Measurements from ENCODE around the gene THSD1.
"Not testable (repeated sequence)": the region's sequence is repeated elsewhere in the genome, so short reads cannot be mapped to it uniquely, and the experiment has no call there.

Gene THSD1

DNA sequence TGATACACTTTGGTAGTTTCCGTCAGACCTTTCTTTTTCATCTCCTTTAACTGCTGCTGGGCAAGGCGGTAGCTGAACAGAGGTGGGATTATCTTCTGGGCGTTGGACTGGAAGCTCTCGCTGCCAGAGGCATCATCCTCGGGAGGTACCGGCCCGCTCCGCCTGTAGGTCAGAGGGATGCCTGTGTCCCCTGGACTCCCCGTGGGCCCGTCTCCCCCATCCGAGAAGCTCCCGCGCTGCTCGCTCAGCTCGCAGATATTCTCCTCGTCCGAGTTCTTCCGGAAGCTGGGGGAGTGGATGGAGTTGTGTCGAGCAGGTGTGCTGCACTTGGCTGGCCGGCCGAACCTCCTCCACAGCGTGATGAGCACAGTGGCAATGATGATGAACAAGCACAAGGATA, 27.7 kb downstream of the THSD1 start:
- H3K4me1 ChIP-seq (ENCODE audit: control insufficient read depth in 1 of 2, insufficient read depth in 2 of 2, low read length in 2 of 2), result no peaks in the 10 kb centered on the region
- no peaks in the 10 kb centered on the region for H3K9me3 ChIP-seq (ENCODE audit: control insufficient read depth in 1 of 2, low read length in 2 of 2)
- no peak overlapping the region for H3K27ac ChIP-seq (ENCODE audit: low read length)
- H3K36me3 ChIP-seq (ENCODE audit: control insufficient read depth in 1 of 2, insufficient read depth in 2 of 2, low read length in 2 of 2), result peaks cover 0 to 9% of the 10 kb centered on the region in 2 donors
- no peaks in the 10 kb centered on the region for H3K27me3 ChIP-seq (ENCODE audit: low read depth, low read length)
- H3K4me3 ChIP-seq (ENCODE audit: low read depth in 1 of 2, low read length in 2 of 2), result no peak overlapping the region

DNA sequence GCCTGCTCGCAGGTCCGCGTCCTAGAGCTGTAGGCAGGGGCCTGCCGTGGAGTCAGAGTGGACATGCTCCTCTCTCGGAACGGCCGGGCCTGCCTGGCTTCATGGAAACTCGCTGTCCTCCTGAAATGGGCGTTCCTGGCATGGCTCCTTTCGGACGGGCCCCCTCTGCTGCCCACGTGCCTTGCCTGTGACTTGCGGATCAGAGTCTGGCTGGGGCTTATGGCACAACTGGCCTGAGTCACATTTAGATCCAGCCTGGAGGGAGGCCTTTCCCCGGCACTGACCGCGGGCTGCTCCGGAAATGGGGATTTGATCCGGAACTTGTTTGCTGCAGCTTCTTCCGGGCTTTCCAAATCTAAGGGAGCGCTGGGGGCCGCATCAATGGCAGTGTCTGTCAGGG, 28.1 kb downstream of the THSD1 start:
- H3K9me3 ChIP-seq (ENCODE audit: control insufficient read depth in 1 of 2, low read length in 2 of 2), result no peaks in the 10 kb centered on the region
- no peak overlapping the region for H3K27ac ChIP-seq (ENCODE audit: low read length)
- H3K4me3 ChIP-seq (ENCODE audit: low read depth in 1 of 2, low read length in 2 of 2), result no peak overlapping the region
- H3K4me1 ChIP-seq (ENCODE audit: control insufficient read depth in 1 of 2, insufficient read depth in 2 of 2, low read length in 2 of 2), result no peaks in the 10 kb centered on the region
- no peaks in the 10 kb centered on the region for H3K27me3 ChIP-seq (ENCODE audit: low read depth, low read length)
- peaks cover 0 to 9% of the 10 kb centered on the region in 2 donors for H3K36me3 ChIP-seq (ENCODE audit: control insufficient read depth in 1 of 2, insufficient read depth in 2 of 2, low read length in 2 of 2)

DNA sequence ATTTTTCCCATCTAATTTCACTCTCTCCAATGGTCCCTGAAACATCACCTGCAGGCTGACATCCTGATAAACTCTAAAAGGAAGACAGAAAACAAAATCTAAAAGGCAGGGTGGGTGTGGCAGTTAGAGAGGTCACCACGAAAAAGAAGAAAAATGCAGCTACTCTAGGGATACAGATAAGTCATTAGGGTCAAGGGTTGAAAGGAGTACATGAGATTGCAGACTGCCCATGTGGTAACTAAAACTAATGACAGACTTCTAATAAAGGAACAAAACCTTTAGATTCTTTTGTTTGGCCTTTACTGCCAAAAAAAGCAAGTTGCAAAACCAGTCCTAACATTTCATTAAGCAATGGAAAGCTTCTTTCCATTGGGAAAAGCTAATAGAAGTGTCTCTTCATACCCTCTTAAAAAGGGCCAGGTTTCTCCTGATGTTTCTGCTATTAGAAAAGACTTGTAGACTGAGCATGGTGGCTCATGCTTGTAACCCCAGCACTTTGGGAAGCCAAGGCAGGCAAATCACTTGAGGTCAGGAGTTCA, 31.0 kb downstream of the THSD1 start:
- Histone ChIP-seq H3K4me1 (ENCODE audit: control insufficient read depth in 1 of 2, insufficient read depth in 2 of 2, low read length in 2 of 2) (no peaks in the 10 kb centered on the region), H3K36me3 (ENCODE audit: control insufficient read depth in 1 of 2, insufficient read depth in 2 of 2, low read length in 2 of 2) (peaks cover 0 to 9% of the 10 kb centered on the region in 2 donors), H3K27me3 (ENCODE audit: low read depth, low read length) (no peaks in the 10 kb centered on the region), H3K27ac (ENCODE audit: low read length) (no peak overlapping the region), H3K9me3 (ENCODE audit: control insufficient read depth in 1 of 2, low read length in 2 of 2) (no peaks in the 10 kb centered on the region), H3K4me3 (ENCODE audit: low read depth in 1 of 2, low read length in 2 of 2) (no peak overlapping the region)

DNA sequence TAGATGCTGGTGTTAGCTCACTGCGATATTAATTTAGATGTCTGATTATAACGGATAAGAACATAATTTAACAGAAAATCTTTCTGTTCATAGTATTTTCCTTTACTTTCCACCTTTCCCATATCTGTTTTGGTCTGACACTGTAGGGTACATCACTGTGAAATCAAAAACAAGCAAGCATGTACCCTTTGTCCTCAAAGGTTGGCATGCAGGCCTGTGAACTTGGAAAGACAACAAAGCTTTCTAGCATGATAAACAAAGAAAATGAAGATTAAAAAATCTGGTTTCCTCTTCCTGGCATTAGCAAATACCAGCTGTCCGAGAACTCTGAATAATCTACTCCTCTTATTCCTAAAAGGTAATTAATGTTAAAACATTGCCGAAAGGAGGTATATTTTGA, 31.6 kb downstream of the THSD1 start:
- Histone ChIP-seq H3K27me3 (ENCODE audit: low read depth, low read length) (no peaks in the 10 kb centered on the region), H3K36me3 (ENCODE audit: control insufficient read depth in 1 of 2, insufficient read depth in 2 of 2, low read length in 2 of 2) (peaks cover 0 to 9% of the 10 kb centered on the region in 2 donors), H3K4me3 (ENCODE audit: low read depth in 1 of 2, low read length in 2 of 2) (no peak overlapping the region), H3K4me1 (ENCODE audit: control insufficient read depth in 1 of 2, insufficient read depth in 2 of 2, low read length in 2 of 2) (no peaks in the 10 kb centered on the region), H3K27ac (ENCODE audit: low read length) (no peak overlapping the region), H3K9me3 (ENCODE audit: control insufficient read depth in 1 of 2, low read length in 2 of 2) (no peaks in the 10 kb centered on the region)

DNA sequence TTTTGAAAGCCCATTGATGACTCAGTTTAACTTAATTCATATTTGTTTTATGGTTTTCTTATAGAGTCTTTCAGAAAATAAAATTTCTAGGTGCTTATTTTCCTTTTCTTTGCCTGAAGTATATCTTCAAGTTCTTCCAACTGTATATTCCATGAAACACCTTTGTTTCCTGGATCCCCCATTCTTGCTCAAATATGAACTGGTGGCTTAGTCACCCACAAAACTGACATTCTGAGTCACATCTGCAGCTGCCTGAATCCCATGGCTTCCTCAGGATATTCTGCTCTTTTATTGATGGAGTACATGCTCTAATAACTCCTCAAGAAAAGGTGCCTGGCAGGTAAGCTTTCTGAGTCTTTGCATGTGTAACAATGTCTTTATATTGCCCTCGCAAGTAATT, 32.7 kb downstream of the THSD1 start:
- H3K27me3 ChIP-seq (ENCODE audit: low read depth, low read length); H3K27ac ChIP-seq (ENCODE audit: low read length); H3K36me3 ChIP-seq (ENCODE audit: control insufficient read depth in 1 of 2, insufficient read depth in 2 of 2, low read length in 2 of 2); H3K9me3 ChIP-seq (ENCODE audit: control insufficient read depth in 1 of 2, low read length in 2 of 2); H3K4me1 ChIP-seq (ENCODE audit: control insufficient read depth in 1 of 2, insufficient read depth in 2 of 2, low read length in 2 of 2); H3K4me3 ChIP-seq (ENCODE audit: low read depth in 1 of 2, low read length in 2 of 2): not testable (repeated sequence)

DNA sequence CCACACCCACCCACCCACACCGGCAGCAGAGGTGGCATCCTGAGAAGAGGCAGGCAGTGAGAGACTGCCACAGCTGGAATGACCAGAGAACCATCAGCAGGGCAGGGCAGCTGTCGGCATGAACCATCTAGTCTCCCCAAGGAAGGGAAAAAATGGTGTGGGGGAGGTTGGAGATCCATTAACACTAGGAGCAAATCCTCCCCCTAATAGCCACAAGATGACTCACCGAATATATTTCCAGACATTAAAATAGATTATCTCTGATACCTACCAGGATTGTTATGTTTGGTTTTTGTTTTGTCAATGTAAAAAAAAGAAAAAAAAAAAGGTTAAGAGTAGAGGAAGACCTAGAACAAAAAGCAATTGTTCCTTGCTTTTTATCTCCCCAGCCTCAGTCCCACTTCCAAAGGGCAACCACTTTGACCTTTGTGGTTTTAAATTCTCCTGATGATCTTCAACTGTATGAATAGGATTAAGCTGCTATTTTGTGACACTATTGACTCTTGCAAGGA, 34.2 kb downstream of the THSD1 start:
- no peaks in the 10 kb centered on the region for H3K4me1 ChIP-seq (ENCODE audit: control insufficient read depth in 1 of 2, insufficient read depth in 2 of 2, low read length in 2 of 2)
- H3K4me3 ChIP-seq (ENCODE audit: low read depth in 1 of 2, low read length in 2 of 2), result no peak overlapping the region
- H3K9me3 ChIP-seq (ENCODE audit: control insufficient read depth in 1 of 2, low read length in 2 of 2), result no peaks in the 10 kb centered on the region
- no peak overlapping the region for H3K27ac ChIP-seq (ENCODE audit: low read length)
- no peaks in the 10 kb centered on the region for H3K36me3 ChIP-seq (ENCODE audit: control insufficient read depth in 1 of 2, insufficient read depth in 2 of 2, low read length in 2 of 2)
- H3K27me3 ChIP-seq (ENCODE audit: low read depth, low read length), result no peaks in the 10 kb centered on the region

DNA sequence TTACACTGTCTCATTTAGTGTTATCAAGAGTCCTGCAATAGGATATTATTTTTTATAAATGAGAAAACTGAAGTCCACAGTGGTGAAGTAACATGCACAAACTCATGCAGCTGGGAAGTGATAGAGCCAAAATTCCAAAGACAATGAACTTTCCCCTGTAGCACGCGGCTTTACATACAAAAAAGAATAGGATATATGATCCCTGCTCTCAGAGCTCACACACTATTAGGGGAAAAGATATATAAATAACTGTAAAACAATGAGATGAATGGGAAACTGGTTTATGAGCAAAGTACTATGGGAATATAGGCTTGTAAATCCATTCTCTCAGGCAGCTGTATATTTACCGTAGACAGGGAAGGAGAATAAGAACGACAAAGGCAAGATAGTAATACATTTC, 39.7 kb downstream of the THSD1 start:
- H3K27ac ChIP-seq (ENCODE audit: low read length), result no peak overlapping the region
- no peaks in the 10 kb centered on the region for H3K4me1 ChIP-seq (ENCODE audit: control insufficient read depth in 1 of 2, insufficient read depth in 2 of 2, low read length in 2 of 2)
- H3K36me3 ChIP-seq (ENCODE audit: control insufficient read depth in 1 of 2, insufficient read depth in 2 of 2, low read length in 2 of 2), result no peaks in the 10 kb centered on the region
- H3K4me3 ChIP-seq (ENCODE audit: low read depth in 1 of 2, low read length in 2 of 2), result no peak overlapping the region
- H3K27me3 ChIP-seq (ENCODE audit: low read depth, low read length), result no peaks in the 10 kb centered on the region
- H3K9me3 ChIP-seq (ENCODE audit: control insufficient read depth in 1 of 2, low read length in 2 of 2), result no peaks in the 10 kb centered on the region

DNA sequence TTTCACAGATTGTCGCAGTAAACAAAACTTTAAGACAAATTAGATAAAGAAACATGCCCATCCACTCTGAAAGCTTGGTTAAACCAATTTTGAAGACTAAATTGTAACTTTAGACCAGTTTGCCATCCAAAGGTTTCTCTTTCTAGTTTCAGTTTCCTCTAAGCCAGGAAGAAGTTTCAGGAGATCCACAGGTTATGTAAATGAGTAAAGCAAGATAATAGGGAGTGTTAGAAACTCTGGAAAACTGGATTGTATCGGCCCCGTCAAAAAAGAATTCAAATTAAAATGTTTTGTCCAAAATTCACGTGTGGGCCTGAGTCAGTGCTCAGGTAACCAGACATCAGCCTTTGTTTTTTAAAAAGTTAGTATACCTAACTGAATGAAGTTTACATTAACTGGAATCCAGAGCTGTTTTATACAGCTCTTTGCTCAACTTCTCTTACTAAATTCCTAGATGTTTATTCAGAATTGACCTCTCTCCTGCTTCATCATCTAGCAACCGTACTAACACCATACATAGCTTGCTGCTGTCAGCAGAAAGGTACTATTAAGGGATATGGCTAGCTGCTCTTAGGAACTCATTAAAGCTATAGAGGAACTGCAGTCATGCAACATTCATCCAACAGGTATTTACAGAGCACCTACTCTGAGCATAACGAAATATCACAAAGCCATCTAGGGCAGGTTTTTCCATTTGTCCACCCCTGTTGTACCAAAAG, 43.6 kb downstream of the THSD1 start:
- not testable (repeated sequence) for H3K4me1 ChIP-seq (ENCODE audit: control insufficient read depth in 1 of 2, insufficient read depth in 2 of 2, low read length in 2 of 2); H3K27me3 ChIP-seq (ENCODE audit: low read depth, low read length); H3K27ac ChIP-seq (ENCODE audit: low read length); H3K9me3 ChIP-seq (ENCODE audit: control insufficient read depth in 1 of 2, low read length in 2 of 2); H3K4me3 ChIP-seq (ENCODE audit: low read depth in 1 of 2, low read length in 2 of 2); H3K36me3 ChIP-seq (ENCODE audit: control insufficient read depth in 1 of 2, insufficient read depth in 2 of 2, low read length in 2 of 2)

DNA sequence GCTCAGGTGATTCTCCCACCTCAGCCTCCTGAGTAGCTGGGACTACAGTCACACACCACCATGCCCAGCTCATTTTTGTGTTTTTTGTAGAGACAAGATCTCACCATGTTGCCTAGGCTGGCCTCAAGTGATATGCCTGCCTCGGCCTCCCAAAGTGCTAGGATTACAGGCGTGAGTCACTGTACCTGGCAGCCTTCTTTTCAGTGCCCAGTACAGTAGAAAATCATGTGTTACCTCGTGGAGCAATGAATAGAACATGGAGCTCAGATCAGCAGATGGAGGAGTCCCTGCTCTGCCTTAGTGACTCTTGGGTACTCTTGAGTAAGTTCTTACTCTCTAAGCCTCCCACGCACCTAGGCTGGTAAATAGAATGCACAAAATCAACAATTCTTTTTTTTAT, 44.7 kb downstream of the THSD1 start:
- Histone ChIP-seq H3K36me3 (ENCODE audit: control insufficient read depth in 1 of 2, insufficient read depth in 2 of 2, low read length in 2 of 2) (no peaks in the 10 kb centered on the region), H3K9me3 (ENCODE audit: control insufficient read depth in 1 of 2, low read length in 2 of 2) (no peaks in the 10 kb centered on the region), H3K27ac (ENCODE audit: low read length) (no peak overlapping the region), H3K4me1 (ENCODE audit: control insufficient read depth in 1 of 2, insufficient read depth in 2 of 2, low read length in 2 of 2) (no peaks in the 10 kb centered on the region), H3K27me3 (ENCODE audit: low read depth, low read length) (peaks cover 4% of the 10 kb centered on the region), H3K4me3 (ENCODE audit: low read depth in 1 of 2, low read length in 2 of 2) (no peak overlapping the region)

DNA sequence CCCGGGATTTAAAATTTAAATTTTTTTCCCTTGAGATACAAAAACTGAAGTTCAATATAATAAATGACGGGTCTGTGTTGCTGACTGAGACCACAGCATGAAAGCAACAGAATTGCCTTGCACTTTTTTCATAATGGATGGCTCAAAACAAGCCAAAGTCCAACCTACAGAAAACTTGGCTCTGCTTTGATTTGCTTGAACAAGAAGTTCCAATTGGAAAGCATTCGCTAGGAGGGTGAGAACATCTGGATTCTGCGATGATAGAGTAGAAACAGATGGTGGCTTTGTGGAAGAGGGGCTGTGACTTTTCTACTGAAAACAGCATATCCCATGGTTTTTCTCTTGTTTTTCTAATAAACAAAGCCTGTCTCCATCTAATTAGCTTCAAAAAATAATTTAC, 46.4 kb downstream of the THSD1 start:
- no peaks in the 10 kb centered on the region for H3K36me3 ChIP-seq (ENCODE audit: control insufficient read depth in 1 of 2, insufficient read depth in 2 of 2, low read length in 2 of 2)
- no peak overlapping the region for H3K27ac ChIP-seq (ENCODE audit: low read length)
- H3K4me3 ChIP-seq (ENCODE audit: low read depth in 1 of 2, low read length in 2 of 2), result no peak overlapping the region
- peaks cover 4% of the 10 kb centered on the region for H3K27me3 ChIP-seq (ENCODE audit: low read depth, low read length)
- H3K4me1 ChIP-seq (ENCODE audit: control insufficient read depth in 1 of 2, insufficient read depth in 2 of 2, low read length in 2 of 2), result no peaks in the 10 kb centered on the region
- H3K9me3 ChIP-seq (ENCODE audit: control insufficient read depth in 1 of 2, low read length in 2 of 2), result no peaks in the 10 kb centered on the region

DNA sequence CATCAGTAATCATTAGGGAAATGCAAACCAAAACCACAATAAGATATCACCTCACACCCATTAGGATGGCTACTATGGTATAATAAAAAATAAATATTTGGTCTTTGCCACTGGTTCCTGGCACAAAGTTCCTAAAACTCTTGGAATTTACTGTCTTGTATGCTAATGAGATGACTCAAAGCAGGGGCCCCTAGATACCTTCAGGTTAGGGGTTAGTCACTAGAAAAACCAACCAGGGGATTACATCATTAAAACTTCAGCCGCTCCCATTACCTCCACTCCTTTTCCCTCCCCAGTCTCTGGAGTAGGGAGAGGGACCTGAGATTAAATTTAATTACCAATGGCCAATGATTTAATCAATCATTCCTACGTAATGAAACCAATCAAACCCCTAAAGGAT, 49.6 kb downstream of the THSD1 start:
- Histone ChIP-seq H3K36me3 (ENCODE audit: control insufficient read depth in 1 of 2, insufficient read depth in 2 of 2, low read length in 2 of 2) (no peaks in the 10 kb centered on the region), H3K4me3 (ENCODE audit: low read depth in 1 of 2, low read length in 2 of 2) (no peak overlapping the region), H3K27ac (ENCODE audit: low read length) (no peak overlapping the region), H3K9me3 (ENCODE audit: control insufficient read depth in 1 of 2, low read length in 2 of 2) (no peaks in the 10 kb centered on the region), H3K27me3 (ENCODE audit: low read depth, low read length) (peaks cover 4% of the 10 kb centered on the region), H3K4me1 (ENCODE audit: control insufficient read depth in 1 of 2, insufficient read depth in 2 of 2, low read length in 2 of 2) (no peaks in the 10 kb centered on the region)

DNA sequence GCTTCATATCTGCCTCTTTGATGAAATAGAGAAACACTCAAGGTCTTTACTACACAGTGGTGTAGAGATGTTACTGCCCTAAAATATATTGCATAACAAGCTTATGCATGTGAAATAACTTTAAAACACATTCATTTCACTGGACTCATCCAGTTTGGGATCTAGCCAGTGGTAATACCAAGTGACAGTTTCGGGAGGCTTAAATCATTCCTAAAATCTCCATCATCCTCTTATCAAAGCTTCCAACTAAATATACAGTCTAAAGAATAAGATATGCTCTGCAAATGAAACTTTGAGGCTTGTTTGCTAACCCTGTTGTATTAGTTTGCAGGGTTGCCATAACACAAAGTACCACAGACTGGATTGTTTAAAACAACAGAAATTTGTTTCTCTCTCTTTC, 52.8 kb downstream of the THSD1 start:
- Histone ChIP-seq H3K4me3 (ENCODE audit: low read depth in 1 of 2, low read length in 2 of 2) (no peak overlapping the region), H3K27me3 (ENCODE audit: low read depth, low read length) (peaks cover 4% of the 10 kb centered on the region), H3K4me1 (ENCODE audit: control insufficient read depth in 1 of 2, insufficient read depth in 2 of 2, low read length in 2 of 2) (no peaks in the 10 kb centered on the region), H3K36me3 (ENCODE audit: control insufficient read depth in 1 of 2, insufficient read depth in 2 of 2, low read length in 2 of 2) (no peaks in the 10 kb centered on the region), H3K27ac (ENCODE audit: low read length) (no peak overlapping the region), H3K9me3 (ENCODE audit: control insufficient read depth in 1 of 2, low read length in 2 of 2) (no peaks in the 10 kb centered on the region)
